ENCODE results near the gene DAPK2. TPM values are rescaled to one million over a fixed set of nuclear protein-coding genes. Genes with fewer than 3 reads are reported as not detected.

Gene DAPK2
- total RNA-seq, 4 donors from 2014 or later, result 13.1 to 30.8 (median 26.4) TPM

DNA sequence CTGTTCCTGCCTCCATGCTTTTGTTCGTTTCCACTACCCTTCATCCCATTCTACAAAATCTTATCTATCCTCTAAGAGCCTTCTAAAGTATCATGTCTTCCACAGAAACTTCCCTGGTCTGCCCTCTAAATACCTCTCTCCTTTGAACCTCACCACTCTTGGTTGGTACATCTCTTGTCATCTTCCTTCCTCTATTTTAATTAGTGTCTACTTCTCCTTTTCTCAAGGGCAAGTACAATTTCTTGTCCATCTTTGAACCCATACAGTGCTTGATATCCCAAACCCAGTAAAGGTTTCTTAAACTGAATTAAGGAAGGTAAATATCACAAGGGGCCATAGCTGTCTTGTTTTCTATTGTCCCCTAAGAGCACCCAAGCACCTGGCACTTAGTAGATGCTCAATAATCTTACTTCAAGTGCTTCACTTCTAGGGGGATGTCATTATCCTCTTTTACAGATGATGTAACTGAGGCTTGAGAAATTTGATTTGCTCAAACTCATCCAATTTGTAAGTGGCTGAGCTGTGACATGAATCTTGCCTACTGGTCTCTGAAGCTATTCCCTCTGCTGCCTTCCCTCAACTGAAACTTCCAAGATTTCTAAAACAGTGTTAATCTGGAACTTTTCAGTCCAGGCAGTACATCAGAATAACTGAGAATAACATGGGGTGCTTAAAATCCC, 2.6 kb upstream of the DAPK2 start:
- Histone ChIP-seq H3K27ac (no peak overlapping the region), H3K4me1 (peaks cover 16% of the 10 kb centered on the region), H3K36me3 (no peaks in the 10 kb centered on the region), H3K9me3 (no peaks in the 10 kb centered on the region), H3K27me3 (no peaks in the 10 kb centered on the region), H3K4me3 (no peak overlapping the region)
- no peak for DNase-seq (ENCODE audit: low spot score in 2 of 2)
- WGBS, result 94% methylated on average over 1 of the region's 1 CpG
- TF ChIP-seq POLR2A (IDR thresholded peaks at IDR 0.05) (no peak), EP300 (IDR thresholded peaks at IDR 0.05) (no peak), POLR2AphosphoS5 (IDR thresholded peaks at IDR 0.05) (no peak)
- TF ChIP-seq, protein P1, sequence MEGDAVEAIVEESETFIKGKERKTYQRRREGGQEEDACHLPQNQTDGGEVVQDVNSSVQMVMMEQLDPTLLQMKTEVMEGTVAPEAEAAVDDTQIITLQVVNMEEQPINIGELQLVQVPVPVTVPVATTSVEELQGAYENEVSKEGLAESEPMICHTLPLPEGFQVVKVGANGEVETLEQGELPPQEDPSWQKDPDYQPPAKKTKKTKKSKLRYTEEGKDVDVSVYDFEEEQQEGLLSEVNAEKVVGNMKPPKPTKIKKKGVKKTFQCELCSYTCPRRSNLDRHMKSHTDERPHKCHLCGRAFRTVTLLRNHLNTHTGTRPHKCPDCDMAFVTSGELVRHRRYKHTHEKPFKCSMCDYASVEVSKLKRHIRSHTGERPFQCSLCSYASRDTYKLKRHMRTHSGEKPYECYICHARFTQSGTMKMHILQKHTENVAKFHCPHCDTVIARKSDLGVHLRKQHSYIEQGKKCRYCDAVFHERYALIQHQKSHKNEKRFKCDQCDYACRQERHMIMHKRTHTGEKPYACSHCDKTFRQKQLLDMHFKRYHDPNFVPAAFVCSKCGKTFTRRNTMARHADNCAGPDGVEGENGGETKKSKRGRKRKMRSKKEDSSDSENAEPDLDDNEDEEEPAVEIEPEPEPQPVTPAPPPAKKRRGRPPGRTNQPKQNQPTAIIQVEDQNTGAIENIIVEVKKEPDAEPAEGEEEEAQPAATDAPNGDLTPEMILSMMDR (IDR thresholded peaks at IDR 0.05), result no peak

DNA sequence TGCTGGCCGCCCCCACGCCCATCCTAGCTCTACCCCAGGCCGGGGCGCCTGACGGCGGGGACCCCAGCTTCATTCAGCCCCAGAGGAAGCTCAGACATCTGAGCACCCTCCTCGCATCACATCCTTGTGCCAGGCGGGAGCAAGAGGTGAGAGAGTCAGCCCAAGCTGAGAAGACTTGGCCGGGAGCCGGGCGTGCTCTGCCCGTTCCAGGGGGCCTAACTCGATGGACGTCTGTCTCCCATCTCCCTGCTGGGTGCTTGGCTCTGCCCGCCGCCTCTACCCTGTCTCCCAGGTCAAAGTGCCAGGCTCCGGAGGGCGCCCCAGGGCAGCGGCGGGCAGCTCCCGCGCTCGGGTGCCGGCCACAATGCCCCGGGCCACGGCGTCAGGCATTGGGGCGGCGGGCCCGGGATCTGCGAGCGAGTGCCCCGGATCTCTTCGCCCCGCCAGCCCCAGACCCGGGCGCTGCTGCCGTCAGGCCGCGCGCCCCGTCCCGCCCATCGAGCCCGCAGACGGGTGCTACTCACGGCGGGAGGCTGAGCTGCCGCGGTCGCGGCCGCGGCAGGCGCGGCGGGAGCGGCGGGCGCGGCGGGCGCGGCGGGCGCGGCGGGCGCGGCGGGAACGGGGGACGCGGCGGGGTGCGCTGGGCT, 388 bp downstream of the DAPK2 start:
- no peak for TF ChIP-seq POLR2AphosphoS5 (IDR thresholded peaks at IDR 0.05)
- no peak for TF ChIP-seq POLR2A (IDR thresholded peaks at IDR 0.05)
- TF ChIP-seq, protein P1 (IDR thresholded peaks at IDR 0.05), result no peak
- TF ChIP-seq EP300 (IDR thresholded peaks at IDR 0.05), result no peak
- no peak for DNase-seq (ENCODE audit: low spot score in 2 of 2)
- 3% methylated on average over 5 of the region's 76 CpGs for WGBS

DNA sequence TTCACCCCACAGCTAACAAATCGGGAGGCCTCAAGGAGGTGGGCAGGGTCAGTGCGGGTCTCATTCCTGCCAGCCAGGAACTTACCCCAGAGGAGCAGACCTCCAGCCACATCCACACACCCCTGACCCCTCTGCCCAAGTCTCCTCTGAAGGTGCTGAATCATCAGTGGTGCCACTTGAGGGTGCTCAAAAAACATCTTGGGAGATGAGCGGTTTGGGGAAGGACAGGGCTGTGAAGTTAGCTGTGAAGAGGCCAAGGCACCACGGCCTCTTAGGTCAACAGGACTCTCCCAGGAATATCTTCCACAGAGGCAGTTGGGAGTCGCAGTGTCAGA, 1.2 kb downstream of the DAPK2 start:
- peak overlapping the region; percentile 59 for H3K4me3 ChIP-seq
- DNase-seq (ENCODE audit: low spot score in 2 of 2), result no peak
- H3K27me3 ChIP-seq, result no peaks in the 10 kb centered on the region
- peaks cover 19% of the 10 kb centered on the region for H3K4me1 ChIP-seq
- 57% methylated on average over 5 of the region's 5 CpGs for WGBS
- H3K27ac ChIP-seq, result no peak overlapping the region
- TF ChIP-seq EP300 (IDR thresholded peaks at IDR 0.05) (no peak), POLR2A (IDR thresholded peaks at IDR 0.05) (no peak), POLR2AphosphoS5 (IDR thresholded peaks at IDR 0.05) (no peak)
- TF ChIP-seq, protein P1 (IDR thresholded peaks at IDR 0.05), result no peak
- no peaks in the 10 kb centered on the region for H3K9me3 ChIP-seq
- no peaks in the 10 kb centered on the region for H3K36me3 ChIP-seq

More for the DNA sequence above, 388 bp downstream of the DAPK2 start:
- H3K27me3 ChIP-seq, result no peaks in the 10 kb centered on the region
- peak overlapping the region; percentile 59 for H3K4me3 ChIP-seq
- peaks cover 19% of the 10 kb centered on the region for H3K4me1 ChIP-seq
- H3K27ac ChIP-seq, result peak overlapping the region; percentile 52
- no peaks in the 10 kb centered on the region for H3K9me3 ChIP-seq
- H3K36me3 ChIP-seq, result no peaks in the 10 kb centered on the region

DNA sequence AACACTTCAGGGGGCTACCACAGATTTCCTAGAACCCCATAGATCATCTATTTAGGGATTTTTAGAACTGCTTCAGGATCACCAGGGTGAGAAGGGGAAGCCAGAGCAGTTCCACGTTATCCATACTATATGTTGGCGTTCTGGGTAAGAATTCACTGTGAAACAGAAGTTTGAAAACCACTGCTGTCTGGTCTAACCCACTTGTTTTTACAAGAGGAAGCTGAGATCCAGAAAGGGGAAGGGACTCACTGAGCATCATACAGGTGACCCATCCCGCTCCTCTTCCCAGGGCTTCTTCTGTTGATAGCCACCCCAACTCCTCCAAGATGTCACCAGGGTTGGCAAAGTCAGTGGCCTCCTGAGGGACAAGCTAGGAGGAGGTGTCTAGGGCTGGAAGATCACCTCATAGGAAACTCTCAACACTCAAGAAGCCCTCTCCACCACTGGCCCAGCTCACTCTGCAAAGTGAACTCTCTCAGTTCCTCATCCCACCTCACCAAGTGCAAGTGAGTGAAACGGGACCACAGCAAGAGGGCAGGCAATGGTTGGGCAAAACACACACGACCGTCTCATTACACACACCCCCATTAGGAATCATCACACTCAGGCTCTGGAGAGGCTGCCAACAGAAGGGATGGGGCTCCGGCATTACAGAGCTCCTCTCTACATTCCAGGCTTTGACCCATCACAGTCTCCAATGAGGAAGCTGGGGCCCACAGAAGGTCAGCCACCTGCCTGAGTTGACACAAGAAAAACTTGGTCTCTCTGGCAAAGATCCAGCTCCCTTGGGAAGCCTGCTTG, 1.8 kb downstream of the DAPK2 start:
- Histone ChIP-seq H3K4me3 (peak overlapping the region; percentile 59), H3K27ac (no peak overlapping the region)
- WGBS, result 74% methylated on average over 7 of the region's 7 CpGs

More for the DNA sequence above, 1.8 kb downstream of the DAPK2 start:
- TF ChIP-seq POLR2AphosphoS5 (IDR thresholded peaks at IDR 0.05) (no peak), POLR2A (IDR thresholded peaks at IDR 0.05) (no peak), EP300 (IDR thresholded peaks at IDR 0.05) (no peak)
- TF ChIP-seq, protein P1 (IDR thresholded peaks at IDR 0.05), result no peak
- Histone ChIP-seq H3K9me3 (no peaks in the 10 kb centered on the region), H3K36me3 (no peaks in the 10 kb centered on the region), H3K4me1 (peaks cover 19% of the 10 kb centered on the region), H3K27me3 (no peaks in the 10 kb centered on the region)
- DNase-seq (ENCODE audit: low spot score in 2 of 2), result no peak
